ENCODE results near the gene CYS1.

DNA sequence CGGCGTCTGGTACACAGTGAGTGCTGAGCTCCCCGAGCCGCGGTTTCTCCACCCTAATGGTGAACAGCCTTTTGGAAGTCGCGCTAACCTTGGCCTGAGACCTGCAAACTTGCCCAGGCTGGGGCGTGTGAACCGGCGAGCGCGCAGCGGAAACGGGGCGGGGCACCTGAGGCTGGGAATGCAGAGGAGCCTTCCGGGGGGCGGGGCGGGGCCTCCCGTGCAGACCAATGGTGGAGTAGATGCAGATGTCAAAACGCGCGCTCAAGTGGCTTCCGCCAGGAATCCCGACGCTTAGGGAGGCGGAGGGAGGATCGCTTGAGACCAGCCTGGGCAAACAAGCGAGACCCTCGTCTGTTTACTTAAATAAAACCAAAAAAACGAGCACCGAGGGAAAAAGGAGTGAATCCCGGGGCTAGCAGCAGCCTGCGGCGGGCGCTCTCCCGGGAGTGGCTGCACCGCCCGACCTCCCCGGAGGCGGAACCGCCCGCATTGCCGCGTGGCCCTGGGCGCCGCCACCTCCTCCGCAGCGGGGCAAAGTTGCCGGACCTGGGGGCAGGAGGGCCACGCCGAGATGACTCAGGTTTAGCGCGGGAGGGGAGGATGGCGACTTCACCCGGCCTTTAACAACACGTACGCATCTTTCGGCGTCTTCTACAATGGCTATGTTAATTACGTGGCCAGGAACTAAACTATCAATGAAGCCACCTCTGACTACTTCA, 40.1 kb upstream of the CYS1 start:
- TF ChIP-seq, protein P1, sequence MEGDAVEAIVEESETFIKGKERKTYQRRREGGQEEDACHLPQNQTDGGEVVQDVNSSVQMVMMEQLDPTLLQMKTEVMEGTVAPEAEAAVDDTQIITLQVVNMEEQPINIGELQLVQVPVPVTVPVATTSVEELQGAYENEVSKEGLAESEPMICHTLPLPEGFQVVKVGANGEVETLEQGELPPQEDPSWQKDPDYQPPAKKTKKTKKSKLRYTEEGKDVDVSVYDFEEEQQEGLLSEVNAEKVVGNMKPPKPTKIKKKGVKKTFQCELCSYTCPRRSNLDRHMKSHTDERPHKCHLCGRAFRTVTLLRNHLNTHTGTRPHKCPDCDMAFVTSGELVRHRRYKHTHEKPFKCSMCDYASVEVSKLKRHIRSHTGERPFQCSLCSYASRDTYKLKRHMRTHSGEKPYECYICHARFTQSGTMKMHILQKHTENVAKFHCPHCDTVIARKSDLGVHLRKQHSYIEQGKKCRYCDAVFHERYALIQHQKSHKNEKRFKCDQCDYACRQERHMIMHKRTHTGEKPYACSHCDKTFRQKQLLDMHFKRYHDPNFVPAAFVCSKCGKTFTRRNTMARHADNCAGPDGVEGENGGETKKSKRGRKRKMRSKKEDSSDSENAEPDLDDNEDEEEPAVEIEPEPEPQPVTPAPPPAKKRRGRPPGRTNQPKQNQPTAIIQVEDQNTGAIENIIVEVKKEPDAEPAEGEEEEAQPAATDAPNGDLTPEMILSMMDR (IDR thresholded peaks at IDR 0.05; ENCODE audit: extremely low read depth in 1 of 2, insufficient read depth in 1 of 2, low read depth in 1 of 2, low read length in 2 of 2), result no peak
- TF ChIP-seq EZH2 (IDR thresholded peaks at IDR 0.05; ENCODE audit: borderline replicate concordance, low read depth, low read length, severe bottlenecking) (no peak), POLR2A (IDR thresholded peaks at IDR 0.05; ENCODE audit: low read depth, low read length) (peak; percentile 40), POLR2AphosphoS5 (IDR thresholded peaks at IDR 0.05; ENCODE audit: insufficient read depth, low read depth, low read length) (peak; percentile 69)

All from endothelial cell of umbilical vein (primary cell).